ENCODE results near the gene ANK3.

The ANK3 gene

GRCh38 chr10:60289800-60290199 is 99.9 kb downstream of the ANK3 start:
- no peaks in the 10 kb centered on the region for H3K36me3 ChIP-seq (ENCODE audit: control insufficient read depth, insufficient read depth, low read length)
- no peaks in the 10 kb centered on the region for H3K27me3 ChIP-seq (ENCODE audit: control insufficient read depth, insufficient read depth, low read length, poor library complexity, severe bottlenecking)
- 95 to 99% methylated on average over 8 to 9 of the region's 9 CpGs for WGBS, 2 experiments
- H3K9me3 ChIP-seq (ENCODE audit: control insufficient read depth, low read length), result no peaks in the 10 kb centered on the region
- no peak overlapping the region for H3K27ac ChIP-seq (ENCODE audit: insufficient read depth, low read depth, low read length, poor library complexity, severe bottlenecking)
- peaks cover 8% of the 10 kb centered on the region for H3K4me1 ChIP-seq (ENCODE audit: control insufficient read depth, insufficient read depth, low read length)
- no peak overlapping the region for H3K4me3 ChIP-seq (ENCODE audit: insufficient read depth, low read depth, low read length)

- Histone ChIP-seq H3K4me3 (ENCODE audit: insufficient read depth, low read depth, low read length) (no peak overlapping the region), H3K27me3 (ENCODE audit: control insufficient read depth, insufficient read depth, low read length, poor library complexity, severe bottlenecking) (no peaks in the 10 kb centered on the region), H3K36me3 (ENCODE audit: control insufficient read depth, insufficient read depth, low read length) (no peaks in the 10 kb centered on the region), H3K4me1 (ENCODE audit: control insufficient read depth, insufficient read depth, low read length) (peaks cover 8% of the 10 kb centered on the region), H3K27ac (ENCODE audit: insufficient read depth, low read depth, low read length, poor library complexity, severe bottlenecking) (no peak overlapping the region), H3K9me3 (ENCODE audit: control insufficient read depth, low read length) (no peaks in the 10 kb centered on the region)
- 87 to 90% methylated on average over 3 of the region's 3 CpGs for WGBS, 2 experiments
Observed at GRCh38 chr10:60288256-60288655, 101.4 kb downstream of the ANK3 start.

GRCh38 chr10:60286559-60286958 is 103.1 kb downstream of the ANK3 start:
- no peaks in the 10 kb centered on the region for H3K36me3 ChIP-seq (ENCODE audit: control insufficient read depth, insufficient read depth, low read length)
- H3K27me3 ChIP-seq (ENCODE audit: control insufficient read depth, insufficient read depth, low read length, poor library complexity, severe bottlenecking), result no peaks in the 10 kb centered on the region
- H3K9me3 ChIP-seq (ENCODE audit: control insufficient read depth, low read length), result no peaks in the 10 kb centered on the region
- peaks cover 10% of the 10 kb centered on the region for H3K4me1 ChIP-seq (ENCODE audit: control insufficient read depth, insufficient read depth, low read length)
- no peak overlapping the region for H3K27ac ChIP-seq (ENCODE audit: insufficient read depth, low read depth, low read length, poor library complexity, severe bottlenecking)
- WGBS, 2 experiments, result 94 to 100% methylated on average over 1 of the region's 1 CpG
- no peak overlapping the region for H3K4me3 ChIP-seq (ENCODE audit: insufficient read depth, low read depth, low read length)

- no peaks in the 10 kb centered on the region for H3K27me3 ChIP-seq (ENCODE audit: control insufficient read depth, insufficient read depth, low read length, poor library complexity, severe bottlenecking)
- H3K9me3 ChIP-seq (ENCODE audit: control insufficient read depth, low read length), result no peaks in the 10 kb centered on the region
- no peak overlapping the region for H3K27ac ChIP-seq (ENCODE audit: insufficient read depth, low read depth, low read length, poor library complexity, severe bottlenecking)
- no peaks in the 10 kb centered on the region for H3K36me3 ChIP-seq (ENCODE audit: control insufficient read depth, insufficient read depth, low read length)
- WGBS, 2 experiments, result 96 to 100% methylated on average over 2 of the region's 2 CpGs
- peaks cover 13% of the 10 kb centered on the region for H3K4me1 ChIP-seq (ENCODE audit: control insufficient read depth, insufficient read depth, low read length)
- H3K4me3 ChIP-seq (ENCODE audit: insufficient read depth, low read depth, low read length), result no peak overlapping the region
Observed at GRCh38 chr10:60283397-60283796, 106.3 kb downstream of the ANK3 start.

- H3K27me3 ChIP-seq (ENCODE audit: control insufficient read depth, insufficient read depth, low read length, poor library complexity, severe bottlenecking), result no peaks in the 10 kb centered on the region
- no peaks in the 10 kb centered on the region for H3K9me3 ChIP-seq (ENCODE audit: control insufficient read depth, low read length)
- no peak overlapping the region for H3K4me3 ChIP-seq (ENCODE audit: insufficient read depth, low read depth, low read length)
- WGBS, 2 experiments, result 92 to 97% methylated on average over 3 to 4 of the region's 5 CpGs
- no peaks in the 10 kb centered on the region for H3K36me3 ChIP-seq (ENCODE audit: control insufficient read depth, insufficient read depth, low read length)
- H3K27ac ChIP-seq (ENCODE audit: insufficient read depth, low read depth, low read length, poor library complexity, severe bottlenecking), result no peak overlapping the region
- peaks cover 13% of the 10 kb centered on the region for H3K4me1 ChIP-seq (ENCODE audit: control insufficient read depth, insufficient read depth, low read length)
Observed at GRCh38 chr10:60282771-60283353, 106.8 kb downstream of the ANK3 start.

- H3K27me3 ChIP-seq (ENCODE audit: control insufficient read depth, insufficient read depth, low read length, poor library complexity, severe bottlenecking), result no peaks in the 10 kb centered on the region
- H3K36me3 ChIP-seq (ENCODE audit: control insufficient read depth, insufficient read depth, low read length), result no peaks in the 10 kb centered on the region
- H3K27ac ChIP-seq (ENCODE audit: insufficient read depth, low read depth, low read length, poor library complexity, severe bottlenecking), result no peak overlapping the region
- no peaks in the 10 kb centered on the region for H3K9me3 ChIP-seq (ENCODE audit: control insufficient read depth, low read length)
- no peak overlapping the region for H3K4me3 ChIP-seq (ENCODE audit: insufficient read depth, low read depth, low read length)
- H3K4me1 ChIP-seq (ENCODE audit: control insufficient read depth, insufficient read depth, low read length), result peaks cover 13% of the 10 kb centered on the region
- 93 to 97% methylated on average over 4 to 5 of the region's 6 CpGs for WGBS, 2 experiments
Observed at GRCh38 chr10:60281792-60282353, 107.8 kb downstream of the ANK3 start.

GRCh38 chr10:60281331-60281730 is 108.3 kb downstream of the ANK3 start:
- Histone ChIP-seq H3K9me3 (ENCODE audit: control insufficient read depth, low read length) (no peaks in the 10 kb centered on the region), H3K27me3 (ENCODE audit: control insufficient read depth, insufficient read depth, low read length, poor library complexity, severe bottlenecking) (no peaks in the 10 kb centered on the region), H3K4me3 (ENCODE audit: insufficient read depth, low read depth, low read length) (no peak overlapping the region), H3K36me3 (ENCODE audit: control insufficient read depth, insufficient read depth, low read length) (no peaks in the 10 kb centered on the region), H3K27ac (ENCODE audit: insufficient read depth, low read depth, low read length, poor library complexity, severe bottlenecking) (no peak overlapping the region), H3K4me1 (ENCODE audit: control insufficient read depth, insufficient read depth, low read length) (peaks cover 13% of the 10 kb centered on the region)
- 87 to 100% methylated on average over 1 of the region's 1 CpG for WGBS, 2 experiments

- no peak overlapping the region for H3K4me3 ChIP-seq (ENCODE audit: insufficient read depth, low read depth, low read length)
- no peak overlapping the region for H3K27ac ChIP-seq (ENCODE audit: insufficient read depth, low read depth, low read length, poor library complexity, severe bottlenecking)
- H3K27me3 ChIP-seq (ENCODE audit: control insufficient read depth, insufficient read depth, low read length, poor library complexity, severe bottlenecking), result no peaks in the 10 kb centered on the region
- H3K4me1 ChIP-seq (ENCODE audit: control insufficient read depth, insufficient read depth, low read length), result peaks cover 13% of the 10 kb centered on the region
- no peaks in the 10 kb centered on the region for H3K36me3 ChIP-seq (ENCODE audit: control insufficient read depth, insufficient read depth, low read length)
- WGBS, 2 experiments, result 76% methylated on average over 2 of the region's 2 CpGs
- no peaks in the 10 kb centered on the region for H3K9me3 ChIP-seq (ENCODE audit: control insufficient read depth, low read length)
Observed at GRCh38 chr10:60280475-60280874, 109.2 kb downstream of the ANK3 start.

- Histone ChIP-seq H3K27me3 (ENCODE audit: control insufficient read depth, insufficient read depth, low read length, poor library complexity, severe bottlenecking) (no peaks in the 10 kb centered on the region), H3K27ac (ENCODE audit: insufficient read depth, low read depth, low read length, poor library complexity, severe bottlenecking) (no peak overlapping the region), H3K4me3 (ENCODE audit: insufficient read depth, low read depth, low read length) (no peak overlapping the region), H3K9me3 (ENCODE audit: control insufficient read depth, low read length) (no peaks in the 10 kb centered on the region), H3K4me1 (ENCODE audit: control insufficient read depth, insufficient read depth, low read length) (peaks cover 13% of the 10 kb centered on the region), H3K36me3 (ENCODE audit: control insufficient read depth, insufficient read depth, low read length) (no peaks in the 10 kb centered on the region)
- 95 to 100% methylated on average over 1 of the region's 1 CpG for WGBS, 2 experiments
Observed at GRCh38 chr10:60277656-60278055, 112.0 kb downstream of the ANK3 start.

- Histone ChIP-seq H3K27ac (ENCODE audit: insufficient read depth, low read depth, low read length, poor library complexity, severe bottlenecking) (no peak overlapping the region), H3K4me1 (ENCODE audit: control insufficient read depth, insufficient read depth, low read length) (peaks cover 8% of the 10 kb centered on the region), H3K4me3 (ENCODE audit: insufficient read depth, low read depth, low read length) (no peak overlapping the region), H3K9me3 (ENCODE audit: control insufficient read depth, low read length) (no peaks in the 10 kb centered on the region), H3K27me3 (ENCODE audit: control insufficient read depth, insufficient read depth, low read length, poor library complexity, severe bottlenecking) (no peaks in the 10 kb centered on the region), H3K36me3 (ENCODE audit: control insufficient read depth, insufficient read depth, low read length) (no peaks in the 10 kb centered on the region)
- WGBS, 2 experiments, result 97 to 100% methylated on average over 2 of the region's 2 CpGs
Observed at GRCh38 chr10:60276232-60276631, 113.4 kb downstream of the ANK3 start.
